OCI-LY3 (cell line): ENCODE results near the gene CLEC3B.

ENCODE experiments used
- CTCF ChIP-seq: fragments of 200-600, 300-600 bp; sonication (generic); IDR thresholded peaks from 2 replicates; pipeline ENCODE4 v1.5.1; 2014; ENCODE audit warnings: antibody characterized with exemption, low read length, low read depth
- EZH2phosphoT487 ChIP-seq: fragments of 200-600 bp; shearing (Covaris generic); IDR thresholded peaks from 2 replicates; pipeline ENCODE4 v1.6.1; 2018; ENCODE audit warnings: antibody characterized with exemption, mixed run types, low read depth

DNA sequence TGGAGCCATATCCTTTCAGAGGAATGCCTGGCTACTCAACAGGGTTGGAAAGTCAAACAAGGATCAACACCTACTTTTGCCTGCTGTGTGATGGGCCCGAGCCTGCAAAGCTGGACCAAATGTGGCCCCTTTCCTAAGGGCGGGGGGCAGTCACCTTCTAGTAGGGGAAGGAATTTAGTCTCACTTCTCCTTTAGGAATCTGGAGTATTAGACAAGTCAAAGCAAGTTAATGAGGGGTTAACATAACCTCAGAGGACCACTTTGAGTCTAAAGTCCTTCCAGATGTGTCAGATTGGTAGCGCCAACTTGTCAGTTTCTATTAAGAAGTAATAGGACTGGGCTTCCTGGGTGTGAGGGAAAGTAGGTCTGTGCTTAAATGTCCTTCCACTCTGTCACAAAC, 43.3 kb upstream of the CLEC3B start:
- no peak for TF ChIP-seq CTCF
- TF ChIP-seq EZH2phosphoT487: no peak
